Myocyte (in vitro differentiated cells): Measurements from ENCODE around the gene ADIG. TPM values are rescaled to one million over a fixed set of nuclear protein-coding genes. Genes with fewer than 3 reads are reported as not detected.

Experiments used
- DNase-seq: peaks from one replicate; pipeline ENCODE4 v3.0.0-alpha.2; 2012; ENCODE audit warnings: low read depth
- total RNA-seq: library from RNA; depleted of rRNA; stranded (reverse); fragments of >200 nt; gene quantifications from 2 replicates; pipeline ENCODE4 v1.2.3, GENCODE V29; 2014

ADIG gene
- total RNA-seq, 1 donor from 2014 or later, result not detected

- DNase-seq, result no peak
These were observed 20.5 kb downstream of the ADIG start, which contains the start of gene ARHGAP40 for GRCh38 chr20:38601216-38602184. ARHGAP40 (plus strand) TSS chr20:38601809.

GRCh38 chr20:38602185-38602581, 21.2 kb downstream of the ADIG start:
- no peak for DNase-seq

GRCh38 chr20:38603286-38603685, 22.3 kb downstream of the ADIG start:
- DNase-seq, result no peak

- no peak for DNase-seq
These were observed 23.9 kb downstream of the ADIG start for GRCh38 chr20:38604873-38605303.

GRCh38 chr20:38607351-38607750, 26.4 kb downstream of the ADIG start:
- no peak for DNase-seq

- DNase-seq, result no peak
These were observed 27.2 kb downstream of the ADIG start for GRCh38 chr20:38608188-38608587.

- DNase-seq, result no peak
These were observed 28.8 kb downstream of the ADIG start for GRCh38 chr20:38609815-38610214.

- no peak for DNase-seq
These were observed 29.5 kb downstream of the ADIG start for GRCh38 chr20:38610521-38610920.

- DNase-seq, result no peak
These were observed 31.9 kb downstream of the ADIG start for GRCh38 chr20:38612751-38613515.

GRCh38 chr20:38615283-38615682, 34.3 kb downstream of the ADIG start:
- no peak for DNase-seq

- DNase-seq, result no peak
These were observed 35.5 kb downstream of the ADIG start for GRCh38 chr20:38616457-38616856.

GRCh38 chr20:38617011-38617829, 36.2 kb downstream of the ADIG start:
- no peak for DNase-seq

GRCh38 chr20:38617830-38618196, 36.8 kb downstream of the ADIG start:
- DNase-seq, result no peak

- no peak for DNase-seq
These were observed 39.4 kb downstream of the ADIG start for GRCh38 chr20:38620441-38620840.

GRCh38 chr20:38623061-38623460, 42.1 kb downstream of the ADIG start:
- no peak for DNase-seq

GRCh38 chr20:38624084-38624483, 43.1 kb downstream of the ADIG start:
- no peak for DNase-seq

GRCh38 chr20:38625896-38626295, 44.9 kb downstream of the ADIG start:
- no peak for DNase-seq

- DNase-seq, result no peak
These were observed 46.1 kb downstream of the ADIG start for GRCh38 chr20:38626921-38627659.

- DNase-seq, result no peak
These were observed 47.8 kb downstream of the ADIG start for GRCh38 chr20:38628580-38629470.

- DNase-seq, result no peak
These were observed 49.0 kb downstream of the ADIG start for GRCh38 chr20:38629979-38630378.
